ENCODE data around the gene NEK10. TPM values are rescaled to one million over a fixed set of nuclear protein-coding genes. Genes with fewer than 3 reads are reported as not detected.

The NEK10 gene
- total and polyA plus RNA-seq, 2 of the 4 experiments (the other 2 are of a cell fraction) = 2.2 to 6.6 TPM

DNA sequence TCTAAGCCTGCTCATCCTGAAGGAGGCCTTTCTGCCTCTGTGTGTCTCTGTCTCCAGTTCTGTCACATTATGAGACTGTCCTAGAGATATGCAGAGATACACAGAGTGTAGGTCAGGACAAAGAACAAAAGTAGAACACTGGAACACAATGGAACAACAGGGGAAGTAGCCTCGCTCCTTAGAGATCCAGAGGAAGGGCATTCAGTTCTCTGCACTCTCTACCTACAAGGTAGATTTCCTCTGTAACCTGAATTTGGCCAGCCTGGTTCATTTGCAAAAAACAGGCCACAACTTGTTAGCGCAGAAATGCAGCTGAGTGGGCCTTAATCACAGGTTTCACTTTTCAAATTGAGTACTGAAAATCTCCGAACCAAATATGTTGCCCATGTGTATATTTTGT lies 19.4 kb downstream of the NEK10 start:
- Histone ChIP-seq H4K5ac (ENCODE audit: low read depth, low read length) (peak overlapping the region; percentile 49; the same call in 1 of the 2 replicates), H3K27me3 (ENCODE audit: control insufficient read depth, insufficient read depth, low read length) (no peaks in the 10 kb centered on the region), H3K9ac (ENCODE audit: low read depth, low read length) (no peak overlapping the region), H3K4me3 (ENCODE audit: insufficient read depth, low read depth, low read length) (no peak overlapping the region), H4K91ac (ENCODE audit: insufficient read depth, low read depth, low read length) (no peak overlapping the region), H3K23ac (ENCODE audit: low read depth, low read length) (no peak overlapping the region), H3K4me1 (ENCODE audit: control insufficient read depth, insufficient read depth, low read length) (no peaks in the 10 kb centered on the region), H3K14ac (replicated peaks; ENCODE audit: low read depth, low read length) (no peak overlapping the region), H2BK120ac (ENCODE audit: low read depth, low read length) (no peak overlapping the region), H3K9me1 (ENCODE audit: insufficient read depth, low read length) (peaks cover 2% of the 10 kb centered on the region; the same call in 1 of the 2 replicates), H3K18ac (ENCODE audit: low read depth, low read length) (peak overlapping the region; percentile 28; the same call in 1 of the 2 replicates), H3K9me3 (ENCODE audit: control insufficient read depth, insufficient read depth, low read length) (no peaks in the 10 kb centered on the region), H3K36me3 (ENCODE audit: control insufficient read depth, insufficient read depth, low read length) (0 out of 2 replicates have a peak, but pooled peaks cover 1% of the 10 kb centered on the region), H3K56ac (ENCODE audit: extremely low read depth, insufficient read depth, low read length) (no peak overlapping the region), H2AFZ (replicated peaks; ENCODE audit: low read length, poor library complexity) (no peak overlapping the region), H3K4ac (ENCODE audit: low read depth, low read length) (no peak overlapping the region), H2AK9ac (replicated peaks; ENCODE audit: low read depth, low read length, poor library complexity) (no peak overlapping the region), H3K27ac (ENCODE audit: insufficient read depth, low read length) (no peak overlapping the region), H4K8ac (ENCODE audit: low read depth in 2 of 2, low read length in 2 of 2) (peak overlapping the region in 1 of 2 experiments; percentile 67; a peak in 1 of 4 replicates), H2AK5ac (ENCODE audit: low read depth, low read length) (no peak overlapping the region), H2BK20ac (ENCODE audit: low read depth, low read length) (no peak overlapping the region), H2BK15ac (ENCODE audit: low read depth, low read length) (no peak overlapping the region), H3K4me2 (ENCODE audit: low read depth, low read length) (peak overlapping the region; percentile 53; the same call in 1 of the 2 replicates), H2BK5ac (ENCODE audit: low read depth, low read length, poor library complexity, severe bottlenecking) (no peak overlapping the region), H3K79me1 (ENCODE audit: low read depth in 1 of 2, low read length in 2 of 2) (no peaks in the 10 kb centered on the region), H4K20me1 (ENCODE audit: insufficient read depth, low read length) (no peaks in the 10 kb centered on the region)
- CTCF ChIA-PET = interaction anchor here (0.9 kb wide), 1 partner anchor 8 kb away, joined by 3 read pairs; no protein-coding TSS in a partner anchor
- no TSS peak for BruUV-seq (replicated peaks)
- ATAC-seq (ENCODE audit: low read depth) (no peak), DNase-seq (no peak)
- dilution Hi-C loops (cut with HindIII; ENCODE audit: low sequenced_read_pairs, unreplicated experiment) (no loop called here), in situ Hi-C loops (cut with MboI; ENCODE audit: low sequenced_read_pairs) (no loop called here), intact Hi-C loops (cut with micrococcal nuclease) (no loop called here)
- POLR2A ChIA-PET (ENCODE audit: unreplicated experiment) = interaction anchor here (0.6 kb wide), 1 partner anchor 378 kb away, joined by 4 read pairs; no protein-coding TSS in a partner anchor
- TF ChIP-seq POLR2A (IDR thresholded peaks at IDR 0.05; ENCODE audit: low read depth, low read length) (no peak), RFX5 (IDR thresholded peaks at IDR 0.05; ENCODE audit: low read depth, low read length) (no peak), SMC3 (IDR thresholded peaks at IDR 0.05; ENCODE audit: low read depth, low read length) (no peak), MAZ (IDR thresholded peaks at IDR 0.05; ENCODE audit: borderline replicate concordance, low read depth, low read length) (no peak), MAFK (IDR thresholded peaks at IDR 0.05; ENCODE audit: low read depth, low read length) (no peak), CHD1 (IDR thresholded peaks at IDR 0.05; ENCODE audit: low read depth, low read length) (no peak), BHLHE40 (IDR thresholded peaks at IDR 0.05; ENCODE audit: low read depth, low read length) (no peak), RCOR1 (IDR thresholded peaks at IDR 0.05; ENCODE audit: insufficient replicate concordance, low read length) (no peak), RAD21 (IDR thresholded peaks at IDR 0.05; ENCODE audit: low read length) (no peak), CEBPB (IDR thresholded peaks at IDR 0.05; ENCODE audit: low read depth, low read length) (no peak), FOS (IDR thresholded peaks at IDR 0.05; ENCODE audit: low read depth, low read length) (no peak), NFE2L2 (IDR thresholded peaks at IDR 0.05; ENCODE audit: low read depth, low read length) (no peak), MXI1 (IDR thresholded peaks at IDR 0.05; ENCODE audit: borderline replicate concordance, low read depth, low read length) (no peak)
- TF ChIP-seq, protein P1, sequence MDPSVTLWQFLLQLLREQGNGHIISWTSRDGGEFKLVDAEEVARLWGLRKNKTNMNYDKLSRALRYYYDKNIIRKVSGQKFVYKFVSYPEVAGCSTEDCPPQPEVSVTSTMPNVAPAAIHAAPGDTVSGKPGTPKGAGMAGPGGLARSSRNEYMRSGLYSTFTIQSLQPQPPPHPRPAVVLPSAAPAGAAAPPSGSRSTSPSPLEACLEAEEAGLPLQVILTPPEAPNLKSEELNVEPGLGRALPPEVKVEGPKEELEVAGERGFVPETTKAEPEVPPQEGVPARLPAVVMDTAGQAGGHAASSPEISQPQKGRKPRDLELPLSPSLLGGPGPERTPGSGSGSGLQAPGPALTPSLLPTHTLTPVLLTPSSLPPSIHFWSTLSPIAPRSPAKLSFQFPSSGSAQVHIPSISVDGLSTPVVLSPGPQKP (IDR thresholded peaks at IDR 0.05; ENCODE audit: borderline replicate concordance, low read depth, low read length) = no peak
- TF ChIP-seq, protein P2, sequence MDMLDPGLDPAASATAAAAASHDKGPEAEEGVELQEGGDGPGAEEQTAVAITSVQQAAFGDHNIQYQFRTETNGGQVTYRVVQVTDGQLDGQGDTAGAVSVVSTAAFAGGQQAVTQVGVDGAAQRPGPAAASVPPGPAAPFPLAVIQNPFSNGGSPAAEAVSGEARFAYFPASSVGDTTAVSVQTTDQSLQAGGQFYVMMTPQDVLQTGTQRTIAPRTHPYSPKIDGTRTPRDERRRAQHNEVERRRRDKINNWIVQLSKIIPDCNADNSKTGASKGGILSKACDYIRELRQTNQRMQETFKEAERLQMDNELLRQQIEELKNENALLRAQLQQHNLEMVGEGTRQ (IDR thresholded peaks at IDR 0.05; ENCODE audit: low read depth, low read length) = no peak
- TF ChIP-seq, protein P3, sequence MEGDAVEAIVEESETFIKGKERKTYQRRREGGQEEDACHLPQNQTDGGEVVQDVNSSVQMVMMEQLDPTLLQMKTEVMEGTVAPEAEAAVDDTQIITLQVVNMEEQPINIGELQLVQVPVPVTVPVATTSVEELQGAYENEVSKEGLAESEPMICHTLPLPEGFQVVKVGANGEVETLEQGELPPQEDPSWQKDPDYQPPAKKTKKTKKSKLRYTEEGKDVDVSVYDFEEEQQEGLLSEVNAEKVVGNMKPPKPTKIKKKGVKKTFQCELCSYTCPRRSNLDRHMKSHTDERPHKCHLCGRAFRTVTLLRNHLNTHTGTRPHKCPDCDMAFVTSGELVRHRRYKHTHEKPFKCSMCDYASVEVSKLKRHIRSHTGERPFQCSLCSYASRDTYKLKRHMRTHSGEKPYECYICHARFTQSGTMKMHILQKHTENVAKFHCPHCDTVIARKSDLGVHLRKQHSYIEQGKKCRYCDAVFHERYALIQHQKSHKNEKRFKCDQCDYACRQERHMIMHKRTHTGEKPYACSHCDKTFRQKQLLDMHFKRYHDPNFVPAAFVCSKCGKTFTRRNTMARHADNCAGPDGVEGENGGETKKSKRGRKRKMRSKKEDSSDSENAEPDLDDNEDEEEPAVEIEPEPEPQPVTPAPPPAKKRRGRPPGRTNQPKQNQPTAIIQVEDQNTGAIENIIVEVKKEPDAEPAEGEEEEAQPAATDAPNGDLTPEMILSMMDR (conservative IDR thresholded peaks at IDR 0.05; ENCODE audit: low read depth, low read length) = no peak
- WGBS, 2 experiments (ENCODE audit: extremely low coverage in 2 of 2, insufficient read length in 1 of 2) = no CpG with 5 or more reads among the region's 3 CpGs
